WTC11 (cell line): ENCODE data around the gene APBA1.

ENCODE experiments used
- CREB1 ChIP-seq: sonication (generic); formaldehyde crosslinking; IDR thresholded peaks from 2 replicates; pipeline ENCODE4 v1.8.0; 2023; ENCODE audit warnings: mild to moderate bottlenecking, missing genetic modification reagents
- ESRRA ChIP-seq: sonication (generic); formaldehyde crosslinking; IDR thresholded peaks from 2 replicates; pipeline ENCODE4 v1.8.1; 2022; ENCODE audit warnings: mild to moderate bottlenecking, missing genetic modification reagents, borderline replicate concordance
- NFE2L1 ChIP-seq: sonication (generic); formaldehyde crosslinking; IDR thresholded peaks from 2 replicates; pipeline ENCODE4 v1.8.1; 2023; ENCODE audit warnings: missing genetic modification reagents
- NR1H2 ChIP-seq: sonication (generic); formaldehyde crosslinking; IDR thresholded peaks from 2 replicates; pipeline ENCODE4 v1.9.0; 2021; ENCODE audit warnings: mild to moderate bottlenecking, moderate library complexity, missing genetic modification reagents
- RELA ChIP-seq: sonication (generic); formaldehyde crosslinking; IDR thresholded peaks from 2 replicates; pipeline ENCODE4 v1.8.1; 2022; ENCODE audit warnings: missing genetic modification reagents, mild to moderate bottlenecking, borderline replicate concordance
- SOX15 ChIP-seq: fragments of 250-450 bp; sonication (Bioruptor Pico); IDR thresholded peaks from 2 replicates; pipeline ENCODE4 v1.9.0; 2021; ENCODE audit warnings: mild to moderate bottlenecking
- ZNF423 ChIP-seq: fragments of 250-450 bp; sonication (Bioruptor Pico); IDR thresholded peaks from 2 replicates; pipeline ENCODE4 v2.1.2; 2022; ENCODE audit warnings: mild to moderate bottlenecking, moderate library complexity
- ZNF671 ChIP-seq: fragments of 250-450 bp; sonication (Bioruptor Pico); IDR thresholded peaks from 2 replicates; pipeline ENCODE4 v1.8.0; 2021; ENCODE audit warnings: mild to moderate bottlenecking
- TF ChIP-seq, protein P1 (sequence below): fragments of 250-450 bp; sonication (Bioruptor Pico); conservative IDR thresholded peaks from 2 replicates; pipeline ENCODE4 v1.9.0; 2021; ENCODE audit warnings: mild to moderate bottlenecking
- TF ChIP-seq, protein P2 (sequence below): fragments of 200-600 bp; IDR thresholded peaks from 2 replicates; pipeline ENCODE4 v1.8.0; 2022; ENCODE audit warnings: antibody characterized with exemption
- TF ChIP-seq, protein P3 (sequence below): fragments of 250-450 bp; sonication (Bioruptor Pico); IDR thresholded peaks from 2 replicates; pipeline ENCODE4 v1.9.0; 2021; ENCODE audit warnings: mild to moderate bottlenecking
- TF ChIP-seq, protein P4 (sequence below): sonication (generic); formaldehyde crosslinking; IDR thresholded peaks from 2 replicates; pipeline ENCODE4 v1.8.0; 2022; ENCODE audit warnings: missing genetic modification reagents

DNA sequence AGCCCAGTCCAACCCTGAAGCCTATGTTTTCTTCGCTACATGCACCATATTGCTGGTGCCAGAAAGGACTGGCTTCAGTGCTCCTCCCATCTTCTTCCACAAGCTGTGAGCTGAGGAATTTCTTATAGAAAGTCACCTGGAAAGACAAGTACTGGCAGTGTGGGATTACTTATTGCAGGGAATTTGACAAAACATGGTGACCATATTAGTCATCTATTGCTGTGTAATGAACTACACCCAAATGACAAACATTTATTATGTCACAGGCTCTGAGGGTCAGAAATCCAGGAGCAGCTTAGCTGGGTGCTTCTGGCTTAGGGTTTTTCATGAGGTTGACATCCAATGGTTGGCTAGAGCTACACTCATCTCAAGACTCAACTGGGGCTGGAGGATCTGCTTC is 271.7 kb downstream of the APBA1 start:
- TF ChIP-seq, protein P1, sequence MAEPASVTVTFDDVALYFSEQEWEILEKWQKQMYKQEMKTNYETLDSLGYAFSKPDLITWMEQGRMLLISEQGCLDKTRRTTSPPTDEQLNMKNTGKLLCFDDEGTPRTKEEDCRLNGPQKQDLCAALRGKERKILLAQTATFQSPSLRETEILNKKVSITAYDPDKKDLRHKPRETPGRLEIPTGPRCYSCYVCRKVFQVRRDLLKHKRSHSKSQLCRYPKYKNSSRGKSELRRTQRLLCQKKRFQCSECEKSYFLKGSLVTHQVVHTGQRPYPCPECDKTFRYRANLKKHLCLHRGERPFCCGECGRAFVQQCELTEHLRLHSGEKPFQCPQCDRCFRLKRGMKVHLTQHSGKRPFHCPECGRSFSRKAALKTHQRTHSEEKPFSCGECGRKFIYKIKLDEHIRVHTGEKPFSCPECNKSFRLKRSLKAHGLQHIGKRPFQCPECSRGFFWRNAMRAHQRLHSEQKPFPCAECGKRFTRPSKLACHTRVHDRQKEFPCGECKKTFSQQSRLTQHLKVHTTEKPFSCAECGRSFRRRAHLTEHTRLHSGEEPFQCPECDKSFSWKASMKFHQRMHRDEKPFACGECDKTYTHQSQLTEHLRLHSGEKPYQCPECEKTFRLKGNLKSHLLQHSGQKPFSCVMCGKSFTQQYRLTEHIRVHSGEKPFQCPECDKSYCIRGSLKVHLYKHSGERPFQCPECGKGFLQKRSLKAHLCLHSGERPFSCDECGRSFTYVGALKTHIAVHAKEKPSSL (CRISPR knock-in tag) = no peak
- TF ChIP-seq CREB1 (CRISPR knock-in tag) (no peak), NFE2L1 (CRISPR knock-in tag) (no peak), ZNF423 (CRISPR knock-in tag) (no peak), RELA (CRISPR knock-in tag) (no peak), SOX15 (CRISPR knock-in tag) (no peak), ESRRA (CRISPR knock-in tag) (no peak), NR1H2 (CRISPR knock-in tag) (no peak), ZNF671 (CRISPR knock-in tag) (no peak)
- TF ChIP-seq, protein P2, sequence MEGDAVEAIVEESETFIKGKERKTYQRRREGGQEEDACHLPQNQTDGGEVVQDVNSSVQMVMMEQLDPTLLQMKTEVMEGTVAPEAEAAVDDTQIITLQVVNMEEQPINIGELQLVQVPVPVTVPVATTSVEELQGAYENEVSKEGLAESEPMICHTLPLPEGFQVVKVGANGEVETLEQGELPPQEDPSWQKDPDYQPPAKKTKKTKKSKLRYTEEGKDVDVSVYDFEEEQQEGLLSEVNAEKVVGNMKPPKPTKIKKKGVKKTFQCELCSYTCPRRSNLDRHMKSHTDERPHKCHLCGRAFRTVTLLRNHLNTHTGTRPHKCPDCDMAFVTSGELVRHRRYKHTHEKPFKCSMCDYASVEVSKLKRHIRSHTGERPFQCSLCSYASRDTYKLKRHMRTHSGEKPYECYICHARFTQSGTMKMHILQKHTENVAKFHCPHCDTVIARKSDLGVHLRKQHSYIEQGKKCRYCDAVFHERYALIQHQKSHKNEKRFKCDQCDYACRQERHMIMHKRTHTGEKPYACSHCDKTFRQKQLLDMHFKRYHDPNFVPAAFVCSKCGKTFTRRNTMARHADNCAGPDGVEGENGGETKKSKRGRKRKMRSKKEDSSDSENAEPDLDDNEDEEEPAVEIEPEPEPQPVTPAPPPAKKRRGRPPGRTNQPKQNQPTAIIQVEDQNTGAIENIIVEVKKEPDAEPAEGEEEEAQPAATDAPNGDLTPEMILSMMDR = no peak
- TF ChIP-seq, protein P3, sequence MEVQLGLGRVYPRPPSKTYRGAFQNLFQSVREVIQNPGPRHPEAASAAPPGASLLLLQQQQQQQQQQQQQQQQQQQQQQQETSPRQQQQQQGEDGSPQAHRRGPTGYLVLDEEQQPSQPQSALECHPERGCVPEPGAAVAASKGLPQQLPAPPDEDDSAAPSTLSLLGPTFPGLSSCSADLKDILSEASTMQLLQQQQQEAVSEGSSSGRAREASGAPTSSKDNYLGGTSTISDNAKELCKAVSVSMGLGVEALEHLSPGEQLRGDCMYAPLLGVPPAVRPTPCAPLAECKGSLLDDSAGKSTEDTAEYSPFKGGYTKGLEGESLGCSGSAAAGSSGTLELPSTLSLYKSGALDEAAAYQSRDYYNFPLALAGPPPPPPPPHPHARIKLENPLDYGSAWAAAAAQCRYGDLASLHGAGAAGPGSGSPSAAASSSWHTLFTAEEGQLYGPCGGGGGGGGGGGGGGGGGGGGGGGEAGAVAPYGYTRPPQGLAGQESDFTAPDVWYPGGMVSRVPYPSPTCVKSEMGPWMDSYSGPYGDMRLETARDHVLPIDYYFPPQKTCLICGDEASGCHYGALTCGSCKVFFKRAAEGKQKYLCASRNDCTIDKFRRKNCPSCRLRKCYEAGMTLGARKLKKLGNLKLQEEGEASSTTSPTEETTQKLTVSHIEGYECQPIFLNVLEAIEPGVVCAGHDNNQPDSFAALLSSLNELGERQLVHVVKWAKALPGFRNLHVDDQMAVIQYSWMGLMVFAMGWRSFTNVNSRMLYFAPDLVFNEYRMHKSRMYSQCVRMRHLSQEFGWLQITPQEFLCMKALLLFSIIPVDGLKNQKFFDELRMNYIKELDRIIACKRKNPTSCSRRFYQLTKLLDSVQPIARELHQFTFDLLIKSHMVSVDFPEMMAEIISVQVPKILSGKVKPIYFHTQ (CRISPR knock-in tag) = no peak
- TF ChIP-seq, protein P4, sequence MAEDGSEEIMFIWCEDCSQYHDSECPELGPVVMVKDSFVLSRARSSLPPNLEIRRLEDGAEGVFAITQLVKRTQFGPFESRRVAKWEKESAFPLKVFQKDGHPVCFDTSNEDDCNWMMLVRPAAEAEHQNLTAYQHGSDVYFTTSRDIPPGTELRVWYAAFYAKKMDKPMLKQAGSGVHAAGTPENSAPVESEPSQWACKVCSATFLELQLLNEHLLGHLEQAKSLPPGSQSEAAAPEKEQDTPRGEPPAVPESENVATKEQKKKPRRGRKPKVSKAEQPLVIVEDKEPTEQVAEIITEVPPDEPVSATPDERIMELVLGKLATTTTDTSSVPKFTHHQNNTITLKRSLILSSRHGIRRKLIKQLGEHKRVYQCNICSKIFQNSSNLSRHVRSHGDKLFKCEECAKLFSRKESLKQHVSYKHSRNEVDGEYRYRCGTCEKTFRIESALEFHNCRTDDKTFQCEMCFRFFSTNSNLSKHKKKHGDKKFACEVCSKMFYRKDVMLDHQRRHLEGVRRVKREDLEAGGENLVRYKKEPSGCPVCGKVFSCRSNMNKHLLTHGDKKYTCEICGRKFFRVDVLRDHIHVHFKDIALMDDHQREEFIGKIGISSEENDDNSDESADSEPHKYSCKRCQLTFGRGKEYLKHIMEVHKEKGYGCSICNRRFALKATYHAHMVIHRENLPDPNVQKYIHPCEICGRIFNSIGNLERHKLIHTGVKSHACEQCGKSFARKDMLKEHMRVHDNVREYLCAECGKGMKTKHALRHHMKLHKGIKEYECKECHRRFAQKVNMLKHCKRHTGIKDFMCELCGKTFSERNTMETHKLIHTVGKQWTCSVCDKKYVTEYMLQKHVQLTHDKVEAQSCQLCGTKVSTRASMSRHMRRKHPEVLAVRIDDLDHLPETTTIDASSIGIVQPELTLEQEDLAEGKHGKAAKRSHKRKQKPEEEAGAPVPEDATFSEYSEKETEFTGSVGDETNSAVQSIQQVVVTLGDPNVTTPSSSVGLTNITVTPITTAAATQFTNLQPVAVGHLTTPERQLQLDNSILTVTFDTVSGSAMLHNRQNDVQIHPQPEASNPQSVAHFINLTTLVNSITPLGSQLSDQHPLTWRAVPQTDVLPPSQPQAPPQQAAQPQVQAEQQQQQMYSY (CRISPR knock-in tag) = no peak
